Tibial nerve (tissue), 4 donors: Measurements from ENCODE around the gene DZANK1.

Experiments used
- CTCF ChIP-seq, 5 experiments: fragments of 200-600 bp in 3 of 5; fragments of 450-650 bp in 2 of 5; sonication (generic) in 3 of 5; IDR thresholded peaks; one replicate each; pipeline ENCODE4 v1.5.1; 2016 to 2019; ENCODE audit warnings: antibody characterized with exemption in 5 of 5, mild to moderate bottlenecking in 3 of 5, moderate library complexity in 2 of 5
- EP300 ChIP-seq, 2 donors: sonication (generic); formaldehyde crosslinking; IDR thresholded peaks; one replicate each; pipeline ENCODE4 v1.6.1; 2017; ENCODE audit warnings: antibody characterized with exemption in 2 of 2, mild to moderate bottlenecking in 1 of 2
- POLR2A ChIP-seq, 2 donors: fragments of 450-650 bp; IDR thresholded peaks; one replicate each; pipeline ENCODE4 v1.6.1; 2017; ENCODE audit warnings: antibody characterized with exemption in 2 of 2, mild to moderate bottlenecking in 2 of 2, moderate library complexity in 2 of 2

DNA sequence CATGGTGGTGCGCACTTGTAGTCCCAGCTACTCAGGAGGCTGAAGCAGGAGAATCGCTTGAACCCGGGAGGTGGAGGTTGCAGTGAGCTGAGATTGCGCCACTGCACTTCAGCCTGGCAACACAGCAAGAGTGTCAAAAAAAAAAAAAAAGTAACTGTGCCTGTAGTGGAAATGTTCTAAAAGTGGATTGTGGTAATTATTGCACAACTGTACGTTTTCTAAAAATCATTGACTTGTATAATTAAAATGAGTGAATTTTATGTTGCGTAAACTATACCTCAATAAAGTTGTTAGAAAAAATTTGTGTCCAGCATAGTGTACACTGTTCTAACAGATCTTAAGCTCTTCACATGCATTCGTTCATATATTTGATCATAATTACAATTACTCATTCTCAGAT lies 46.4 kb upstream of the DZANK1 start:
- no peak for TF ChIP-seq POLR2A (IDR thresholded peaks at IDR 0.05)
- no peak for TF ChIP-seq CTCF (IDR thresholded peaks at IDR 0.05)
- no peak for TF ChIP-seq EP300 (IDR thresholded peaks at IDR 0.05)
